GM23338 (cell line): ENCODE results near the gene KDSR. TPM values are rescaled to one million over a fixed set of nuclear protein-coding genes. Genes with fewer than 3 reads are reported as not detected.

Experiments used
- ATAC-seq: fragments of 200-7000 bp; cut with Tn5 transposase; 3 replicates; pipeline ENCODE4 v1.9.1; 2020
- DNase-seq: peaks from one replicate; pipeline ENCODE4 v3.0.0-alpha.2; 2015; ENCODE audit warnings: low spot score
- H2AFZ ChIP-seq: fragments of 200-600 bp; sonication (generic); 2 replicates; pipeline ENCODE4 v1.8.0; 2016; ENCODE audit warnings: antibody characterized with exemption, mild to moderate bottlenecking, moderate library complexity
- H3F3A ChIP-seq: fragments of 200-600 bp; sonication (generic); replicated peaks from 2 replicates; pipeline ENCODE4 v1.8.0; 2017; ENCODE audit warnings: antibody characterized with exemption, mixed run types, low read depth
- H3K27ac ChIP-seq: fragments of 200-600 bp; sonication (generic); 2 replicates; pipeline ENCODE4 v1.6.1; 2016; ENCODE audit warnings: low read depth
- H3K27me3 ChIP-seq: fragments of 200-600 bp; sonication (generic); 2 replicates; pipeline ENCODE4 v1.8.0; 2016; ENCODE audit warnings: mild to moderate bottlenecking, mixed run types, moderate library complexity; ENCODE audit not compliant: insufficient read depth
- H3K36me3 ChIP-seq: fragments of 200-600 bp; sonication (generic); 2 replicates; pipeline ENCODE4 v1.8.0; 2016; ENCODE audit warnings: mild to moderate bottlenecking; ENCODE audit not compliant: insufficient read depth
- H3K4me1 ChIP-seq: fragments of 200-600 bp; sonication (generic); 2 replicates; pipeline ENCODE4 v1.8.0; 2016; ENCODE audit warnings: mild to moderate bottlenecking, moderate library complexity; ENCODE audit not compliant: insufficient read depth
- H3K4me2 ChIP-seq: fragments of 200-600 bp; sonication (generic); 2 replicates; pipeline ENCODE4 v1.7.1; 2017; ENCODE audit warnings: mixed run types
- H3K4me3 ChIP-seq: fragments of 200-600 bp; sonication (generic); 2 replicates; pipeline ENCODE4 v1.6.1; 2016; ENCODE audit warnings: mixed run types
- H3K79me2 ChIP-seq: fragments of 200-600 bp; sonication (generic); replicated peaks from 2 replicates; pipeline ENCODE4 v1.8.0; 2017; ENCODE audit warnings: mild to moderate bottlenecking; ENCODE audit not compliant: insufficient read depth
- H3K9me2 ChIP-seq: fragments of 200-600 bp; sonication (generic); 2 replicates; pipeline ENCODE4 v1.8.0; 2017; ENCODE audit not compliant: insufficient read depth
- H4K20me1 ChIP-seq: fragments of 200-600 bp; sonication (generic); replicated peaks from 2 replicates; pipeline ENCODE4 v1.8.0; 2017; ENCODE audit warnings: mild to moderate bottlenecking; ENCODE audit not compliant: insufficient read depth
- H3K27ac Mint-ChIP-seq: 2 replicates; pipeline ENCODE4 v1.8.0; 2020; ENCODE audit warnings: inconsistent platforms, mild to moderate bottlenecking, moderate library complexity, mixed read lengths
- H3K27me3 Mint-ChIP-seq: 3 replicates; pipeline ENCODE4 v1.8.0; 2022; ENCODE audit warnings: low read depth, mild to moderate bottlenecking, moderate library complexity, mixed read lengths, inconsistent platforms; ENCODE audit not compliant: insufficient read depth, poor library complexity
- H3K36me3 Mint-ChIP-seq: 3 replicates; pipeline ENCODE4 v1.8.0; 2021; ENCODE audit warnings: low read depth, mild to moderate bottlenecking, inconsistent platforms, moderate library complexity, mixed read lengths
- H3K4me1 Mint-ChIP-seq: 3 replicates; pipeline ENCODE4 v1.8.0; 2020; ENCODE audit warnings: mild to moderate bottlenecking, inconsistent platforms, mixed read lengths
- H3K4me3 Mint-ChIP-seq: 3 replicates; pipeline ENCODE4 v1.8.0; 2021; ENCODE audit warnings: moderate library complexity, mild to moderate bottlenecking, inconsistent platforms, mixed read lengths
- H3K9me3 Mint-ChIP-seq: 3 replicates; pipeline ENCODE4 v1.8.0; 2020; ENCODE audit warnings: moderate library complexity, mild to moderate bottlenecking, inconsistent platforms, mixed read lengths
- EZH2 ChIP-seq: fragments of 200-600 bp; sonication (generic); IDR thresholded peaks from one replicate; pipeline ENCODE4 v1.8.0; 2017; ENCODE audit warnings: antibody characterized with exemption, mild to moderate bottlenecking, low read depth; ENCODE audit not compliant: unreplicated experiment
- EZH2phosphoT487 ChIP-seq: fragments of 200-600 bp; sonication (generic); IDR thresholded peaks from one replicate; pipeline ENCODE4 v1.8.1; 2018; ENCODE audit warnings: antibody characterized with exemption; ENCODE audit not compliant: unreplicated experiment
- NANOG ChIP-seq: IDR thresholded peaks from 2 replicates; pipeline ENCODE4 v1.6.1; 2016; ENCODE audit warnings: antibody characterized with exemption, borderline replicate concordance
- ZNF114 ChIP-seq: fragments of 250-450 bp; sonication (Bioruptor Pico); IDR thresholded peaks from 2 replicates; pipeline ENCODE4 v1.5.0; 2020; ENCODE audit warnings: mild to moderate bottlenecking, moderate library complexity
- polyA plus RNA-seq: library from polyadenylated mRNA; unstranded; fragments of >200 nt; fragmentation: Nextera tagmentation; extraction: Ambion mirVana; gene quantifications from 2 replicates; pipeline ENCODE4 v1.2.1, GENCODE V29; 2016
- total RNA-seq: library from RNA; depleted of rRNA; stranded (reverse); fragments of >200 nt; shearing (Covaris generic); gene quantifications from 2 replicates; pipeline ENCODE4 v1.2.3, GENCODE V29; 2014
- TF ChIP-seq, protein P1 (sequence below): IDR thresholded peaks from 2 replicates; pipeline ENCODE4 v1.6.1; 2016; ENCODE audit warnings: antibody characterized with exemption
- TF ChIP-seq, protein P2 (sequence below), 2 experiments: fragments of 200-600 bp in 1 of 2; sonication (generic) in 1 of 2; conservative IDR thresholded peaks; 2 replicates each; pipeline versions ENCODE4 v1.5.1 to v1.6.1; 2016 to 2017; ENCODE audit warnings: antibody characterized with exemption in 2 of 2, low read depth in 2 of 2, mild to moderate bottlenecking in 2 of 2, moderate library complexity in 1 of 2

Gene KDSR
- total and polyA plus RNA-seq, 2 experiments from 2014 or later = 23.7 to 36.3 TPM

DNA sequence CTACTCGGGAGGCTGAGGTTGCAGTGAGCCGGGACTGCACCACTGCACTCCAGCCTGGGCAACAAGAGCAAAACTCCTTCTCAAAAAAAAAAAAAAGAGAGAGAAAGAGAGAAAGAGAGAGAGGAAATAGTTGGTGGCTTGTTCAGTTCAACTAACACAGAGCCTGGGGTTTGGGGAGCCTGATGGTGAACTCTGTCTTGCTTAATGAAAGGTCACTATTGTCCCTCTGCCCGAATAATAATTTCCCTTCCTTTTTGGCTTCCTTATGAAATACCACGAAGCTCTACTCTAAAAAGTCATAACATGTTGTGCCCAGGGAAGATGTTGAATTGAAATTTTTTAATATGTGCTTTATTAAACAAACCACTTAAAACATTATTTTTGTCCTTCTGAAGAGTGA is 64.8 kb downstream of the KDSR start:
- no peaks in the 10 kb centered on the region for H3K9me3 Mint-ChIP-seq
- Histone ChIP-seq H4K20me1 (no peaks in the 10 kb centered on the region), H3K4me3 (no peak overlapping the region), H2AFZ (no peak overlapping the region), H3K79me2 (no peaks in the 10 kb centered on the region), H3K9me2 (0 out of 2 replicates have a peak, but pooled peaks cover 4% of the 10 kb centered on the region), H3K4me2 (no peak overlapping the region), H3K27ac (no peak overlapping the region), H3K36me3 (no peaks in the 10 kb centered on the region), H3K27me3 (no peaks in the 10 kb centered on the region), H3F3A (no peaks in the 10 kb centered on the region), H3K4me1 (peaks cover 14% of the 10 kb centered on the region)
- peaks cover 26% of the 10 kb centered on the region for H3K4me1 Mint-ChIP-seq
- no peak overlapping the region for H3K4me3 Mint-ChIP-seq
- H3K27me3 Mint-ChIP-seq = peaks cover 3% of the 10 kb centered on the region
- H3K27ac Mint-ChIP-seq = no peak overlapping the region
- DNase-seq (no peak), ATAC-seq (no peak)
- H3K36me3 Mint-ChIP-seq = no peaks in the 10 kb centered on the region
- no peak for TF ChIP-seq ZNF114 (CRISPR knock-in tag)

GRCh38 chr18:63301434-63301833 is 65.6 kb downstream of the KDSR start:
- ATAC-seq (no peak), DNase-seq (no peak)
- 0 out of 2 replicates have a peak, but pooled peaks cover 3% of the 10 kb centered on the region for H3K9me2 ChIP-seq
- no peak overlapping the region for H2AFZ ChIP-seq
- Mint-ChIP-seq H3K27ac (no peak overlapping the region), H3K36me3 (no peaks in the 10 kb centered on the region), H3K4me3 (no peak overlapping the region), H3K27me3 (peaks cover 3% of the 10 kb centered on the region), H3K4me1 (peaks cover 24% of the 10 kb centered on the region), H3K9me3 (no peaks in the 10 kb centered on the region)
- H3K79me2 ChIP-seq = no peaks in the 10 kb centered on the region
- no peak overlapping the region for H3K27ac ChIP-seq
- no peaks in the 10 kb centered on the region for H3K36me3 ChIP-seq
- H3K4me3 ChIP-seq = no peak overlapping the region
- H3F3A ChIP-seq = no peaks in the 10 kb centered on the region
- H3K4me2 ChIP-seq = no peak overlapping the region
- H3K4me1 ChIP-seq = peaks cover 14% of the 10 kb centered on the region
- no peaks in the 10 kb centered on the region for H4K20me1 ChIP-seq
- H3K27me3 ChIP-seq = no peaks in the 10 kb centered on the region
- TF ChIP-seq EZH2 (no peak), EZH2phosphoT487 (no peak), NANOG (no peak)
- TF ChIP-seq, protein P1, sequence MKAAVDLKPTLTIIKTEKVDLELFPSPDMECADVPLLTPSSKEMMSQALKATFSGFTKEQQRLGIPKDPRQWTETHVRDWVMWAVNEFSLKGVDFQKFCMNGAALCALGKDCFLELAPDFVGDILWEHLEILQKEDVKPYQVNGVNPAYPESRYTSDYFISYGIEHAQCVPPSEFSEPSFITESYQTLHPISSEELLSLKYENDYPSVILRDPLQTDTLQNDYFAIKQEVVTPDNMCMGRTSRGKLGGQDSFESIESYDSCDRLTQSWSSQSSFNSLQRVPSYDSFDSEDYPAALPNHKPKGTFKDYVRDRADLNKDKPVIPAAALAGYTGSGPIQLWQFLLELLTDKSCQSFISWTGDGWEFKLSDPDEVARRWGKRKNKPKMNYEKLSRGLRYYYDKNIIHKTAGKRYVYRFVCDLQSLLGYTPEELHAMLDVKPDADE = no peak
- TF ChIP-seq, protein P2, sequence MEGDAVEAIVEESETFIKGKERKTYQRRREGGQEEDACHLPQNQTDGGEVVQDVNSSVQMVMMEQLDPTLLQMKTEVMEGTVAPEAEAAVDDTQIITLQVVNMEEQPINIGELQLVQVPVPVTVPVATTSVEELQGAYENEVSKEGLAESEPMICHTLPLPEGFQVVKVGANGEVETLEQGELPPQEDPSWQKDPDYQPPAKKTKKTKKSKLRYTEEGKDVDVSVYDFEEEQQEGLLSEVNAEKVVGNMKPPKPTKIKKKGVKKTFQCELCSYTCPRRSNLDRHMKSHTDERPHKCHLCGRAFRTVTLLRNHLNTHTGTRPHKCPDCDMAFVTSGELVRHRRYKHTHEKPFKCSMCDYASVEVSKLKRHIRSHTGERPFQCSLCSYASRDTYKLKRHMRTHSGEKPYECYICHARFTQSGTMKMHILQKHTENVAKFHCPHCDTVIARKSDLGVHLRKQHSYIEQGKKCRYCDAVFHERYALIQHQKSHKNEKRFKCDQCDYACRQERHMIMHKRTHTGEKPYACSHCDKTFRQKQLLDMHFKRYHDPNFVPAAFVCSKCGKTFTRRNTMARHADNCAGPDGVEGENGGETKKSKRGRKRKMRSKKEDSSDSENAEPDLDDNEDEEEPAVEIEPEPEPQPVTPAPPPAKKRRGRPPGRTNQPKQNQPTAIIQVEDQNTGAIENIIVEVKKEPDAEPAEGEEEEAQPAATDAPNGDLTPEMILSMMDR (conservative IDR thresholded peaks at IDR 0.05; ENCODE audit: low read depth in 2 of 2) = no peak
